ENCODE data around the gene EHD1. TPM values are rescaled to one million over a fixed set of nuclear protein-coding genes. Genes with fewer than 3 reads are reported as not detected.

The EHD1 gene
- polyA plus RNA-seq, 3 donors, result 30.3 to 212 (median 48.4) TPM

GRCh38 chr11:64864473-64865285 lies 13.7 kb downstream of the EHD1 start:
- intact Hi-C loops (cut with micrococcal nuclease), result no loop called here
- no peak overlapping the region for H3K4me3 Mint-ChIP-seq
- Histone ChIP-seq H4K20me1 (ENCODE audit: insufficient read depth, low read length) (peaks cover 87% of the 10 kb centered on the region), H3K36me3 (replicated peaks in 1 of 2; ENCODE audit: control insufficient read depth in 1 of 2, insufficient read depth in 2 of 2, low read length in 2 of 2) (peaks cover 12 to 28% of the 10 kb centered on the region in 2 donors), H3K9ac (ENCODE audit: insufficient read depth, low read length, poor library complexity, severe bottlenecking) (no peak overlapping the region), H3K27me3 (ENCODE audit: control insufficient read depth in 2 of 2, insufficient read depth in 2 of 2, low read length in 2 of 2) (no peaks in the 10 kb centered on the region), H2AFZ (ENCODE audit: insufficient read depth, low read depth, low read length, poor library complexity, severe bottlenecking) (no peak overlapping the region), H3K9me3 (replicated peaks in 1 of 2; ENCODE audit: control insufficient read depth in 1 of 2, insufficient read depth in 1 of 2, low read length in 2 of 2) (no peaks in the 10 kb centered on the region), H3K4me2 (replicated peaks; ENCODE audit: extremely low read depth, low read length, poor library complexity, severe bottlenecking) (peak overlapping the region; percentile 17), H3K4me1 (ENCODE audit: control insufficient read depth in 1 of 2, insufficient read depth in 2 of 2, low read length in 2 of 2) (peaks cover 78 to 90% of the 10 kb centered on the region in 2 donors), H3K4me3 (replicated peaks in 1 of 3; ENCODE audit: low read depth in 2 of 3, low read length in 3 of 3) (peak overlapping the region in 1 of 3 experiments; percentile 25), H3K27ac (ENCODE audit: low read depth in 1 of 2, low read length in 2 of 2) (peak overlapping the region in 1 of 2 donors; percentile 74), H3K79me2 (ENCODE audit: insufficient read depth, low read length) (peaks cover 87% of the 10 kb centered on the region)
- WGBS (ENCODE audit: insufficient coverage), result 73% methylated on average over 13 of the region's 18 CpGs
- H3K4me1 Mint-ChIP-seq, result peaks cover 88% of the 10 kb centered on the region
- peaks cover 42 to 69% of the 10 kb centered on the region in 2 donors for H3K36me3 Mint-ChIP-seq
- no peak for DNase-seq
- peak overlapping the region in 6 of 7 donors; percentile 79 to 93 (median 88) for H3K27ac Mint-ChIP-seq
- TF ChIP-seq CTCF (IDR thresholded peaks at IDR 0.05), result no peak
- peaks cover 0 to 4% (median 2%) of the 10 kb centered on the region in 3 donors for H3K27me3 Mint-ChIP-seq (ENCODE audit: low read depth in 3 of 3)
- H3K9me3 Mint-ChIP-seq, result peaks cover 0 to 5% (median 0%) of the 10 kb centered on the region in 7 donors

GRCh38 chr11:64864135-64864472 lies 14.3 kb downstream of the EHD1 start:
- peaks cover 11 to 22% of the 10 kb centered on the region in 2 donors for H3K36me3 ChIP-seq (replicated peaks in 1 of 2; ENCODE audit: control insufficient read depth in 1 of 2, insufficient read depth in 2 of 2, low read length in 2 of 2)
- intact Hi-C loops (cut with micrococcal nuclease), result no loop called here
- H3K4me3 Mint-ChIP-seq, result no peak overlapping the region
- H3K27me3 Mint-ChIP-seq (ENCODE audit: low read depth in 3 of 3), result peaks cover 0 to 4% (median 2%) of the 10 kb centered on the region in 3 donors
- no peak for DNase-seq
- peaks cover 85% of the 10 kb centered on the region for H3K79me2 ChIP-seq (ENCODE audit: insufficient read depth, low read length)
- H4K20me1 ChIP-seq (ENCODE audit: insufficient read depth, low read length), result peaks cover 84% of the 10 kb centered on the region
- 88% methylated on average over 8 of the region's 9 CpGs for WGBS (ENCODE audit: insufficient coverage)
- no peaks in the 10 kb centered on the region for H3K27me3 ChIP-seq (ENCODE audit: control insufficient read depth in 2 of 2, insufficient read depth in 2 of 2, low read length in 2 of 2)
- H3K9me3 ChIP-seq (replicated peaks in 1 of 2; ENCODE audit: control insufficient read depth in 1 of 2, insufficient read depth in 1 of 2, low read length in 2 of 2), result no peaks in the 10 kb centered on the region
- H3K36me3 Mint-ChIP-seq, result peaks cover 43 to 68% of the 10 kb centered on the region in 2 donors
- peaks cover 88% of the 10 kb centered on the region for H3K4me1 Mint-ChIP-seq
- peak overlapping the region; percentile 17 for H3K4me2 ChIP-seq (replicated peaks; ENCODE audit: extremely low read depth, low read length, poor library complexity, severe bottlenecking)
- no peak overlapping the region for H3K27ac ChIP-seq (ENCODE audit: low read depth in 1 of 2, low read length in 2 of 2)
- peak overlapping the region in 5 of 7 donors; percentile 3 to 93 (median 68) for H3K27ac Mint-ChIP-seq
- H3K4me3 ChIP-seq (replicated peaks in 1 of 3; ENCODE audit: low read depth in 2 of 3, low read length in 3 of 3), result peak overlapping the region in 1 of 3 experiments; percentile 25
- H3K9ac ChIP-seq (ENCODE audit: insufficient read depth, low read length, poor library complexity, severe bottlenecking), result no peak overlapping the region
- H3K9me3 Mint-ChIP-seq, result peaks cover 0 to 5% (median 0%) of the 10 kb centered on the region in 7 donors
- H2AFZ ChIP-seq (ENCODE audit: insufficient read depth, low read depth, low read length, poor library complexity, severe bottlenecking), result no peak overlapping the region
- H3K4me1 ChIP-seq (ENCODE audit: control insufficient read depth in 1 of 2, insufficient read depth in 2 of 2, low read length in 2 of 2), result peaks cover 79 to 90% of the 10 kb centered on the region in 2 donors
- TF ChIP-seq CTCF (IDR thresholded peaks at IDR 0.05), result no peak

Measured in CD14-positive monocyte (primary cell).